H1 (cell line): Measurements from ENCODE around the gene SAP30L. TPM values are rescaled to one million over a fixed set of nuclear protein-coding genes. Genes with fewer than 3 reads are reported as not detected.

Experiments used
- CTCF ChIA-PET: fragments of 300-600 bp; sonication (Branson Sonifier 250); formaldehyde crosslinking; loops from one replicate; lab custom pipeline; 2021; ENCODE audit not compliant: partially characterized antibody; lab: Charles Lee
- POLR2A ChIA-PET: fragments of 300-600 bp; sonication (Branson Sonifier 250); formaldehyde crosslinking; loops from one replicate; lab custom pipeline; 2021; ENCODE audit warnings: inconsistent platforms; ENCODE audit not compliant: partially characterized antibody; lab: Charles Lee
- DNase-seq, 2 experiments: peaks; one replicate each; pipeline versions ENCODE4 v3.0.0 to v3.0.0-alpha.2; 2010 to 2022; ENCODE audit warnings: low spot score in 2 of 2, low read depth in 1 of 2, mixed read lengths in 1 of 2
- FAIRE-seq: peaks from 2 replicates; lab custom pipeline; 2011; peaks lifted over from hg19 to GRCh38; lab: Jason Lieb, UNC
- H2AFZ ChIP-seq: 2 replicates; pipeline ENCODE4 v1.8.1; 2012; ENCODE audit warnings: low read length, inconsistent platforms
- H2AK5ac ChIP-seq: 2 replicates; pipeline ENCODE4 v1.6.1; 2013; ENCODE audit warnings: low read depth, low read length
- H2BK120ac ChIP-seq: replicated peaks from 2 replicates; pipeline ENCODE3; 2013; ENCODE audit warnings: low read depth, low read length, inconsistent platforms
- H2BK12ac ChIP-seq: 2 replicates; pipeline ENCODE4 v1.6.1; 2013; ENCODE audit warnings: low read depth, low read length
- H2BK15ac ChIP-seq: 2 replicates; pipeline ENCODE4 v1.6.1; 2013; ENCODE audit warnings: low read length
- H2BK20ac ChIP-seq: 2 replicates; pipeline ENCODE4 v1.6.1; 2013; ENCODE audit warnings: low read length
- H2BK5ac ChIP-seq: 2 replicates; pipeline ENCODE4 v1.6.1; 2013; ENCODE audit warnings: low read depth, low read length
- H3K14ac ChIP-seq: 2 replicates; pipeline ENCODE4 v1.6.1; 2013; ENCODE audit warnings: inconsistent platforms; ENCODE audit not compliant: insufficient read length
- H3K18ac ChIP-seq: 2 replicates; pipeline ENCODE4 v1.6.1; 2013; ENCODE audit warnings: low read length; ENCODE audit errors: extremely low read depth
- H3K23ac ChIP-seq: 2 replicates; pipeline ENCODE4 v1.6.1; 2013; ENCODE audit warnings: inconsistent platforms; ENCODE audit not compliant: insufficient read length
- H3K23me2 ChIP-seq: 2 replicates; pipeline ENCODE4 v1.6.1; 2013; ENCODE audit warnings: low read depth, low read length
- H3K27ac ChIP-seq: 2 replicates; pipeline ENCODE4 v1.6.1; 2011; ENCODE audit warnings: low read depth, low read length, inconsistent platforms
- H3K27me3 ChIP-seq, 4 experiments: replicated peaks in 1 of 4; 1 replicate in 1 of 4; 2 replicates in 3 of 4; pipeline versions ENCODE4 v1.6.1 to v1.8.1; 2011 to 2013; ENCODE audit warnings: low read length in 3 of 4, mild to moderate bottlenecking in 3 of 4, inconsistent platforms in 2 of 4, mixed read lengths in 2 of 4, moderate library complexity in 1 of 4; ENCODE audit not compliant: control insufficient read depth in 3 of 4, insufficient read depth in 3 of 4; ENCODE audit errors: extremely low read depth in 1 of 4
- H3K36me3 ChIP-seq, 4 experiments: 2 replicates each; pipeline versions ENCODE4 v1.6.1 to v1.8.1; 2011 to 2013; ENCODE audit warnings: mild to moderate bottlenecking in 4 of 4, low read length in 3 of 4, moderate library complexity in 2 of 4, control low read depth in 1 of 4, inconsistent platforms in 1 of 4; ENCODE audit not compliant: insufficient read depth in 4 of 4, control insufficient read depth in 2 of 4
- H3K4ac ChIP-seq: replicated peaks from 2 replicates; pipeline ENCODE3; 2013; ENCODE audit warnings: low read length, low read depth, mixed read lengths, inconsistent platforms; ENCODE audit not compliant: insufficient read length
- H3K4me1 ChIP-seq, 4 experiments: replicated peaks in 1 of 4; 1 replicate in 1 of 4; 2 replicates in 3 of 4; pipeline versions ENCODE4 v1.6.1 to v1.8.1; 2011 to 2013; ENCODE audit warnings: low read length in 3 of 4, inconsistent platforms in 2 of 4, mixed read lengths in 1 of 4; ENCODE audit not compliant: insufficient read depth in 4 of 4, control insufficient read depth in 3 of 4
- H3K4me2 ChIP-seq, 2 experiments: 2 replicates each; pipeline versions ENCODE4 v1.6.1 to v1.8.1; 2011 to 2013; ENCODE audit warnings: low read depth in 2 of 2, low read length in 2 of 2, control low read depth in 1 of 2, inconsistent platforms in 1 of 2, mild to moderate bottlenecking in 1 of 2; ENCODE audit not compliant: insufficient read depth in 1 of 2
- H3K4me3 ChIP-seq, 4 experiments: fragments of 200-600, 300-600 bp in 1 of 4; sonication (generic), shearing (Covaris generic), sonication (Bioruptor Twin) in 1 of 4; 2 replicates each; pipeline versions ENCODE4 v1.5.1 to v1.8.1; 2011 to 2016; ENCODE audit warnings: low read length in 4 of 4, low read depth in 3 of 4, control low read depth in 2 of 4, inconsistent platforms in 2 of 4, mild to moderate bottlenecking in 2 of 4, mixed read lengths in 1 of 4, moderate library complexity in 1 of 4; ENCODE audit not compliant: insufficient read depth in 2 of 4; ENCODE audit errors: extremely low read depth in 1 of 4
- H3K56ac ChIP-seq: replicated peaks from 2 replicates; pipeline ENCODE3; 2013; ENCODE audit warnings: low read depth, mild to moderate bottlenecking, mixed read lengths, low read length, inconsistent platforms; ENCODE audit not compliant: insufficient read length
- H3K79me1 ChIP-seq: 2 replicates; pipeline ENCODE4 v1.6.1; 2013; ENCODE audit warnings: low read depth, low read length, control low read depth
- H3K79me2 ChIP-seq, 2 experiments: 2 replicates each; pipeline versions ENCODE4 v1.6.1 to v1.8.1; 2012 to 2013; ENCODE audit warnings: low read length in 2 of 2, mild to moderate bottlenecking in 2 of 2, inconsistent platforms in 1 of 2; ENCODE audit not compliant: insufficient read depth in 2 of 2, control insufficient read depth in 1 of 2
- H3K9ac ChIP-seq, 4 experiments: replicated peaks in 1 of 4; 1 replicate in 1 of 4; 2 replicates in 3 of 4; pipeline versions ENCODE4 v1.6.1 to v1.8.1; 2011 to 2013; ENCODE audit warnings: low read depth in 3 of 4, low read length in 3 of 4, control low read depth in 2 of 4, mild to moderate bottlenecking in 2 of 4, moderate library complexity in 2 of 4, inconsistent platforms in 1 of 4; ENCODE audit errors: extremely low read depth in 1 of 4
- H3K9me3 ChIP-seq, 2 experiments: 2 replicates each; pipeline versions ENCODE4 v1.6.1 to v1.8.1; 2012 to 2013; ENCODE audit warnings: mild to moderate bottlenecking in 2 of 2, moderate library complexity in 2 of 2, control low read depth in 1 of 2, inconsistent platforms in 1 of 2, low read depth in 1 of 2, low read length in 1 of 2, mixed read lengths in 1 of 2; ENCODE audit not compliant: insufficient read depth in 2 of 2
- H4K20me1 ChIP-seq, 2 experiments: replicated peaks in 1 of 2; 2 replicates each; pipeline versions ENCODE3 to v1.8.1; 2011 to 2013; ENCODE audit warnings: inconsistent platforms in 2 of 2, low read length in 2 of 2, mild to moderate bottlenecking in 1 of 2; ENCODE audit not compliant: insufficient read depth in 2 of 2, control insufficient read depth in 1 of 2
- H4K5ac ChIP-seq: 2 replicates; pipeline ENCODE4 v1.6.1; 2013; ENCODE audit warnings: low read length, low read depth, mixed read lengths, inconsistent platforms; ENCODE audit not compliant: insufficient read length
- H4K8ac ChIP-seq: 2 replicates; pipeline ENCODE4 v1.8.0; 2013; ENCODE audit warnings: mild to moderate bottlenecking, moderate library complexity, low read length, inconsistent platforms; ENCODE audit not compliant: insufficient read depth; ENCODE audit errors: extremely low read depth
- H4K91ac ChIP-seq: replicated peaks from 2 replicates; pipeline ENCODE3; 2013; ENCODE audit warnings: low read length, mixed read lengths, inconsistent platforms; ENCODE audit not compliant: insufficient read length
- ASH2L ChIP-seq: fragments of 200-600, 300-600 bp; sonication (generic); IDR thresholded peaks from one replicate; pipeline ENCODE4 v1.7.1; 2017; ENCODE audit warnings: low read length
- CTCF ChIP-seq, 3 experiments: IDR thresholded peaks; 1 replicate in 2 of 3; 2 replicates in 1 of 3; pipeline versions ENCODE4 v1.5.1 to v1.6.1; 2011; ENCODE audit warnings: low read length in 3 of 3, mild to moderate bottlenecking in 3 of 3, inconsistent platforms in 2 of 3, low read depth in 1 of 3, moderate library complexity in 1 of 3; ENCODE audit not compliant: insufficient read depth in 1 of 3; ENCODE audit errors: control extremely low read depth in 1 of 3
- E2F6 ChIP-seq: IDR thresholded peaks from 2 replicates; pipeline ENCODE4 v1.6.1; 2012; ENCODE audit warnings: inconsistent platforms
- EZH2 ChIP-seq: fragments of 200-600 bp; sonication (generic); IDR thresholded peaks from 2 replicates; pipeline ENCODE4 v1.7.1; 2012; ENCODE audit warnings: low read depth, mild to moderate bottlenecking, moderate library complexity, low read length, inconsistent platforms; ENCODE audit not compliant: severe bottlenecking
- KDM4A ChIP-seq: IDR thresholded peaks from one replicate; pipeline ENCODE4 v1.7.1; 2012; ENCODE audit warnings: low read depth, mild to moderate bottlenecking, moderate library complexity, low read length, inconsistent platforms; ENCODE audit not compliant: severe bottlenecking
- SP4 ChIP-seq: IDR thresholded peaks from 2 replicates; pipeline ENCODE4 v1.6.1; 2012; ENCODE audit warnings: low read length, inconsistent platforms
- SUZ12 ChIP-seq: fragments of 200-600 bp; sonication (generic); IDR thresholded peaks from 2 replicates; pipeline ENCODE4 v1.6.1; 2012; ENCODE audit warnings: mild to moderate bottlenecking, inconsistent platforms, low read length, moderate library complexity, mixed read lengths
- TEAD4 ChIP-seq: IDR thresholded peaks from 2 replicates; pipeline ENCODE4 v1.6.1; 2012; ENCODE audit warnings: low read depth, low read length, inconsistent platforms, mixed read lengths
- WGBS, 2 experiments: shearing (Covaris generic) in 1 of 2; methylation state at CpG; one replicate each; pipeline versions ENCODE4 v1.1.6 to v1.1.7; 2013 to 2015; ENCODE audit warnings: low lambda C conversion rate in 2 of 2, mixed read lengths in 2 of 2, inconsistent platforms in 1 of 2, low coverage in 1 of 2, missing lambda C conversion rate in 1 of 2; ENCODE audit not compliant: insufficient replicate concordance in 2 of 2, insufficient coverage in 1 of 2, insufficient read length in 1 of 2; ENCODE audit errors: extremely low coverage in 1 of 2, missing lambda C conversion rate in 1 of 2; 5-methylcytosine and 5-hydroxymethylcytosine counted together
- polyA plus RNA-seq, 7 experiments: library from polyadenylated mRNA; depleted of rRNA in 3 of 7; stranded (reverse) in 5 of 7; unstranded in 2 of 7; fragments of >200 nt in 5 of 7; fragments of 200-250 nt in 2 of 7; gene quantifications; 1 replicate in 5 of 7; 2 replicates in 1 of 7; 4 replicates in 1 of 7; pipeline versions ENCODE4 v1.2.1 to v1.2.3, GENCODE V29; 2011 to 2013; ENCODE audit warnings: missing spikeins in 2 of 7, mixed read lengths in 2 of 7
- total RNA-seq: library from RNA; stranded (reverse); fragmentation: NEBNext Ultra II Directional; extraction: Animal tissue kit (Norgen Biotek cat#: 25700); gene quantifications from 2 replicates; pipeline ENCODE4 v1.2.1, GENCODE V29; 2021

The SAP30L gene
- total and polyA plus RNA-seq, 2 of the 8 experiments (the other 6 are each of a cell fraction or from before 2014, with no cell fraction given): 12.2 to 31.5 TPM

- H2AFZ ChIP-seq: no peak overlapping the region
- FAIRE-seq: no peak
- H3K4me2 ChIP-seq: peak overlapping the region; percentile 58 to 79
These were observed 38.7 kb downstream of the SAP30L start for GRCh38 chr5:154484393-154485095.

More at GRCh38 chr5:154484393-154485095, 38.7 kb downstream of the SAP30L start:
- peak overlapping the region; percentile 25; the same call in 1 of the 2 replicates for H2BK20ac ChIP-seq
- H2BK120ac ChIP-seq: no peak overlapping the region
- H3K9ac ChIP-seq: no peak overlapping the region
- no peak overlapping the region for H3K56ac ChIP-seq
- H4K20me1 ChIP-seq: peaks cover 8 to 33% of the 10 kb centered on the region in 2 experiments
- no peak for DNase-seq
- H3K4ac ChIP-seq: no peak overlapping the region
- no peak overlapping the region for H3K14ac ChIP-seq
- H2BK12ac ChIP-seq: peak overlapping the region; percentile 28
- 0 out of 2 replicates have a peak overlapping the region, but pooled peaks have one; percentile 1 for H2AK5ac ChIP-seq
- H3K79me2 ChIP-seq: no peaks in the 10 kb centered on the region
- peak overlapping the region in 1 of 4 experiments; percentile 34; a peak in 1 of 8 replicates for H3K4me3 ChIP-seq
- H4K91ac ChIP-seq: no peak overlapping the region
- no peak overlapping the region for H2BK5ac ChIP-seq
- peaks cover 22 to 52% (median 28%) of the 10 kb centered on the region in 4 experiments for H3K4me1 ChIP-seq
- peaks cover 0 to 4% (median 0%) of the 10 kb centered on the region in 4 experiments; a peak in 1 of 8 replicates for H3K36me3 ChIP-seq
- WGBS, 2 experiments: 10% methylated on average over 15 of the region's 15 CpGs; no CpG with 5 or more reads in 1 of the 2 experiments
- peaks cover 73 to 85% (median 82%) of the 10 kb centered on the region in 4 experiments for H3K27me3 ChIP-seq
- H3K23me2 ChIP-seq: no peaks in the 10 kb centered on the region
- TF ChIP-seq ASH2L (no peak), SP4 (no peak), E2F6 (no peak), TEAD4 (no peak), CTCF (IDR thresholded peaks at IDR 0.05; ENCODE audit: control extremely low read depth in 1 of 3, insufficient read depth in 1 of 3, low read depth in 1 of 3, low read length in 3 of 3) (no peak), SUZ12 (peak; percentile 88), KDM4A (no peak), EZH2 (peak; percentile 85)
- H3K9me3 ChIP-seq: no peaks in the 10 kb centered on the region
- no peak overlapping the region for H3K27ac ChIP-seq
- H4K8ac ChIP-seq: no peak overlapping the region
- H4K5ac ChIP-seq: no peak overlapping the region
- H2BK15ac ChIP-seq: no peak overlapping the region; the same call in 1 of the 2 replicates
- no peak overlapping the region for H3K23ac ChIP-seq
- ChIA-PET CTCF (interaction anchor here (0.8 to 6.4 kb wide), 8 partner anchors 8 to 126 kb away, joined by 4 to 61 read pairs (median 10); no protein-coding TSS in a partner anchor), POLR2A (interaction anchor here (2.8 to 3.5 kb wide), 2 partner anchors 8 to 11 kb away, joined by 10 to 16 read pairs; no protein-coding TSS in a partner anchor)
- no peak overlapping the region; the same call in 1 of the 2 replicates for H3K18ac ChIP-seq
- H3K79me1 ChIP-seq: no peaks in the 10 kb centered on the region
